ENCODE data around the gene HLA-B.

HLA-B gene

GRCh38 chr6:31308845-31309175 is 48.2 kb downstream of the HLA-B start:
- DNase-seq (ENCODE audit: low spot score), result no peak
- no peak for TF ChIP-seq CTCF (IDR thresholded peaks at IDR 0.05; ENCODE audit: extremely low read depth, insufficient read depth, missing control alignments)
- in situ Hi-C loops (cut with MboI; ENCODE audit: low pct_unique_long_range_greater_than_20kb, low sequenced_read_pairs, unreplicated experiment), result no loop called here

GRCh38 chr6:31308050-31308844 is 48.7 kb downstream of the HLA-B start:
- in situ Hi-C loops (cut with MboI; ENCODE audit: low pct_unique_long_range_greater_than_20kb, low sequenced_read_pairs, unreplicated experiment), result no loop called here
- DNase-seq (ENCODE audit: low spot score), result peak; percentile 45
- TF ChIP-seq CTCF (IDR thresholded peaks at IDR 0.05; ENCODE audit: extremely low read depth, insufficient read depth, missing control alignments), result no peak

- DNase-seq (ENCODE audit: low spot score), result no peak
- in situ Hi-C loops (cut with MboI; ENCODE audit: low pct_unique_long_range_greater_than_20kb, low sequenced_read_pairs, unreplicated experiment), result no loop called here
- TF ChIP-seq CTCF (IDR thresholded peaks at IDR 0.05; ENCODE audit: extremely low read depth, insufficient read depth, missing control alignments), result no peak
Measured at GRCh38 chr6:31307669-31308049, 49.3 kb downstream of the HLA-B start.

GRCh38 chr6:31305703-31306219 is 51.2 kb downstream of the HLA-B start:
- no peak for TF ChIP-seq CTCF (IDR thresholded peaks at IDR 0.05; ENCODE audit: extremely low read depth, insufficient read depth, missing control alignments)
- in situ Hi-C loops (cut with MboI; ENCODE audit: low pct_unique_long_range_greater_than_20kb, low sequenced_read_pairs, unreplicated experiment), result no loop called here
- no peak for DNase-seq (ENCODE audit: low spot score)

GRCh38 chr6:31304683-31305082 is 52.3 kb downstream of the HLA-B start:
- TF ChIP-seq CTCF (IDR thresholded peaks at IDR 0.05; ENCODE audit: extremely low read depth, insufficient read depth, missing control alignments), result no peak
- in situ Hi-C loops (cut with MboI; ENCODE audit: low pct_unique_long_range_greater_than_20kb, low sequenced_read_pairs, unreplicated experiment), result no loop called here
- no peak for DNase-seq (ENCODE audit: low spot score)

Measured in GM13977 (cell line).